GM19324 (cell line): ENCODE results near the gene TMPRSS3.

Source experiments
- ATAC-seq: cut with Tn5 transposase; IDR thresholded peaks from one replicate; pipeline ENCODE4 v1.9.1; 2021; ENCODE audit warnings: mild to moderate bottlenecking, moderate library complexity; ENCODE audit not compliant: unreplicated experiment, low FRiP score

The TMPRSS3 gene

DNA sequence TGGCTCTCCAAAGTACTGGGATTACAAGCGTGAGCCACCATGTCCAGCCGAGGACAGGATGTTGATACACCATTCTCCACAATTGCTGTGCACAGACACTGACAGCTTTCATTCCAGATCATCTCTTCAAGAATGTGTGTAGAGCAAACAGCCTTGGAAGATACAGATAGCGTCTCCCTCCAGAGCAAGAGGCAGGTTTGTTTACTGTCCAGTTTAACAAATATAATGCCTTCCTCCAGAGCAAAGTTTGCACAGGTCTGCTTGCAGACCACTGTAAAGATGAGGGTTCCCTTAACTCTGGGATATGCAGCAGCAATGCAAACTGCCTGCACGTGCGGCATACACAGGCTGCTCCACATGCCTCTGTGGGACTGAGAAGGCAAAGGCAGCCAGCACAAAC, 4.6 kb downstream of the TMPRSS3 start:
- no peak for ATAC-seq

- ATAC-seq: no peak
Observed at GRCh38 chr21:42390696-42391095, 5.2 kb downstream of the TMPRSS3 start.

GRCh38 chr21:42390193-42390592, 5.7 kb downstream of the TMPRSS3 start:
- no peak for ATAC-seq

DNA sequence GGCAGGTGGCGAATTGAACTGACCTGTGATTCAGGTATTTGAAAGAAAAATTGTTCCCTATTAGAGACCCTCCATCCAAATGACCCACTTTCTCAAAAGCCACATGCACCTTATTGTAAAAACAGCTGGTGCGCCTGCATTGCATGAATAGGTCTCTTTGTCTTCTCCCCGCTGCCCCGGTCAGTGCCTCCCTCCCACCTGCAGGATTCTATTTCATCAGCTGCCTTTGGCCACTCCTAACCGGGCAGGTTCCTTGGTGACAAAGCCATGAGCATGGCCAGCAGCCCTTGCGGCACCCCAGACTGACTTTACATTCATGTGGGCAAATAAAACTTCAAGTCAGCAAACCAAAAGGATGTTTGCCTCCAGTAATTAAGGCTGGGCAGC, 6.4 kb downstream of the TMPRSS3 start:
- ATAC-seq: no peak

DNA sequence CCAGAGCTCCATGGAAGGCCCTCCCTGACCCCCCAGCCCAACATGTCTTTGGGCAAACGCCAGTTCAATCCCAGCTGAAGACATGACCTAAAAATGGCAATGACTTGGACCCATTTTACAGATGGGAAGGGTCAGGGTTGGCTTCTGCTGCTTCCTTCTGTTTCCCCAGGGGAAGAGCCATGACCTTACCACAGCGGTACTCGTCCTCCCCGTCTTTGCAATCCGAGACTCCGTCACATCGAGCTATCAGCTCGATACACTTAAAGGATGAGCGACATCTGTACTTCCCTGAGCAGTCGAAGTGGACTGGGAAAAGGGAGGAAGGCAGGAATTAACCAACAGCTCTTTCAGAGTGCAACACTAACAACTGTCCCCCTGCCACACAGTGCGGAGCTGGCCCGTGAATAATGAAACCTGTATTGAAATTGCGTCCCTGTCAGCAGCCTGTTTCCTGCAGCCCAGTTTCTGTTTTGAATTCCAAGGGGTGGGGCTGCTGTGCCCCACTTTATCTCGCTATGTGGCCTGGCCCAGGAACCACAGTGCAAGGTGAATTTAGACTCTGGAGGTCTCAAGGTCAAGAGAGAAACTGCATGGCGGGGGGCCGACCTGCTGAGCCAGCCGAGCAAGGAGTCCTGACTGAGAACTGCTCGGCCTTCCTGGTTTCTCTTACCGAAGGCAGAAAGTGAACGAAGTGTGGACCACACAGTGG, 7.0 kb downstream of the TMPRSS3 start:
- ATAC-seq: no peak

- no peak for ATAC-seq
Observed at GRCh38 chr21:42387843-42388340, 8.0 kb downstream of the TMPRSS3 start.

DNA sequence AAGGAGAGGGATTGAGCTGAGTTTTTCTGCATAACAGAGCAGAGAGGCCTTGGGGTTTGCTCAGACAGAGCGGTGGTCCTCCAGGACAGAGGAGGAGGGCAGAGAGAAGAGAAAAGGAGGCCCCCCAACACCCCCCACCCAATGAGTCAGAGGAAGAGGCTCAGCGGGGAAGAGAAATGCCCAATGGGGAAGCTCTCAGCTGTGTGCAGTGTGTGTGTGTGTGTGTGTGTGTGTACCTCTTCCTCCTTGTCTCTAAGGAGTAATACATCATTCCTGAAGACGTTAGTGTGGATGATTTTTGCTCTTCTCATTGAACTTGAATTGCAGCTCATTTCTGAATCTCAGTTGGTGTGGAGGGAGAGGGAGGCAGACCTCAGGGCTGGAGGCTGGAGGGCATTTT, 8.7 kb downstream of the TMPRSS3 start:
- no peak for ATAC-seq

- no peak for ATAC-seq
Observed at GRCh38 chr21:42386034-42386591, 9.7 kb downstream of the TMPRSS3 start.

- ATAC-seq: no peak
Observed at GRCh38 chr21:42385619-42386018, 10.2 kb downstream of the TMPRSS3 start.

GRCh38 chr21:42384989-42385388, 10.9 kb downstream of the TMPRSS3 start:
- ATAC-seq: no peak

DNA sequence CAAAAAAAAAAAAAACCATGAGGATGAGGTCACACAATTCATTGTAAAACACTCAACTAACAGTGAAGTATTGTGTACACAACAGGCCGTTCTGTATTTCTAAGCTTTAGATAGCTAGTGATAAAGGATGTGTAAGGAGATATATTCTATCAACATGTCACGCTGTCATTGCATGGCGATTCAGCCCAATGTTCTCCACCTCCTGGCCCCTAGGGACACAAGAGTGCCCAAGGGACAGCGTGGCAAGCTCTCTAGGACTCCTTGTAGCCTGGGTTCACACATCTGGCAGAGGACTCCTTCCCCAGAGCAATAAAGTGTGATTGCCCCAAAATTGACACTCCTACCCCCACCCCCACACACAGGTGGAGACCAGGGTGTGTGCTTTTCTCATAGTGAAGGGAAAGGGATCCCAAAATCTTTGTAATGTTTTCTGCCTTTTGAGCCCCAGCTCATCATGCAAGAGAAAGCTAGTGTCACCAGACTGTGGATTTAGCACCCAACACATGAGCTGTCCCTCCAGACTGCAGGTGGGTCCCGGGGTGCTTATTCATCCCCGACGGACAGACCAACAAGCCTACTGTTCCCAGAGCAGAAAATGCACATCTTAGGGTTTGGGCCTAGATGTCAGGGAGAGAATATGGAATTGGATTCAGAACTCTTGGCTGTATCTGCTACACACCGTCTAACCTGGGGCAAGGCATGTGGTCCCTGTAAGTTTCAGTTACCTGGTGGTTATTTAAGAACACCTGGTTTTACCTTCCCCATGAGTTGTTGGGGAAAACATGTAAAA, 11.5 kb downstream of the TMPRSS3 start:
- no peak for ATAC-seq

GRCh38 chr21:42383331-42383730, 12.5 kb downstream of the TMPRSS3 start:
- no peak for ATAC-seq

- ATAC-seq: no peak
Observed at GRCh38 chr21:42382915-42383314, 12.9 kb downstream of the TMPRSS3 start.

- no peak for ATAC-seq
Observed at GRCh38 chr21:42381347-42381984, 14.4 kb downstream of the TMPRSS3 start.

- ATAC-seq: no peak
Observed at GRCh38 chr21:42379426-42380215, 16.2 kb downstream of the TMPRSS3 start.

DNA sequence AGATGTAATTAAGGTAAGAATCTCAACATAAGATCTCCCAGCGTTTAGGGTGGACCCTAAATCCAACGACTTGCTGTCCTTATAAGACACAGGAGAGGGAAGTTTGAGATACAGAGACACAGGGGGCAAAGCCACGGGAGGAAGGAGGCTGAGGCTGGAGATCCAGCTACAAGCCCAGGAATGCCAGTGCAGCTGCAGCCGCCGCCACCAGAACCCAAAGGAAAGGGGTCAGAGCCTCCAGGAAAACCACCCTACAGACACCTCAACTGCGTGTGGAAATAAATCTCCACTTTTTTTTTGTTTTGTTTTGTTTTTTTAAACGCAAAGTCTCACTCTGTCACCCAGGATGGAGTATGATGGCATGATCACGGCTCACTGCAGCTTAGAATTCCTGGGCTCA, 17.4 kb downstream of the TMPRSS3 start:
- ATAC-seq: no peak

GRCh38 chr21:42377951-42378340, 17.9 kb downstream of the TMPRSS3 start:
- no peak for ATAC-seq

DNA sequence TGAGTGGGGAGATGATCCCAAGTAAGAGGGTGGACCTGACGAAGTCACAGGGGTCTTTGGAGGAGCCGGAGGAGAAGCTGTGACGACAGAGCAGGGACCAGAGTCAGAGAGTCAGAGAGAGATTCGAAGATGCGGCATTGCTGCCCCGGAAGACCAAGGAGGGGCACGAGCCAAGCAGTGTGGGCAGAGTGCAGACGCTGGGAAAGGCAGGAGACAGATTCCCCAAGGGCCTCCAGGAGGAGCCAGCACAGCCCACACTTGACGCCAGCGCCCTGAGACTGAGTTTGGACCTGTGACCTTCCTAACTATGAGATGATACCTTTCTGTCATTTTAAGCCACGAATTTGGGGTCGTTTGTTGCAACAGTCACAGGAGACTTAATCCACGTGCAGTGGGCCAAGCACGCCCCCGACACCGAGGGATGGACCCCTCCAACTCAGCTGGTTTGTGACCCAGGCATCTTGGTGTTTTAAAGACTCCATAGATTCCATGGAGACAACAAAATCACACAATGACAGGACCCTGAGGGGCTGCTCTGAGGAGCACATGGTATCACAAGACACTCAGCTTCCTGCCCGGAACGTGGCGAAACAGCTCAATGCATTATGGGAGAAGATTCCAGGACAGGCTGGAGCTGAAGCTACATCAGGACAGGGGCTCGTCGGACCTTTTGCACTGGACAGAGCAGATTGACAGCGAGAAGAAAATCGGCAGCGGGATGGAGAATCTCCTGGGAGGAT, 18.5 kb downstream of the TMPRSS3 start:
- ATAC-seq: no peak

DNA sequence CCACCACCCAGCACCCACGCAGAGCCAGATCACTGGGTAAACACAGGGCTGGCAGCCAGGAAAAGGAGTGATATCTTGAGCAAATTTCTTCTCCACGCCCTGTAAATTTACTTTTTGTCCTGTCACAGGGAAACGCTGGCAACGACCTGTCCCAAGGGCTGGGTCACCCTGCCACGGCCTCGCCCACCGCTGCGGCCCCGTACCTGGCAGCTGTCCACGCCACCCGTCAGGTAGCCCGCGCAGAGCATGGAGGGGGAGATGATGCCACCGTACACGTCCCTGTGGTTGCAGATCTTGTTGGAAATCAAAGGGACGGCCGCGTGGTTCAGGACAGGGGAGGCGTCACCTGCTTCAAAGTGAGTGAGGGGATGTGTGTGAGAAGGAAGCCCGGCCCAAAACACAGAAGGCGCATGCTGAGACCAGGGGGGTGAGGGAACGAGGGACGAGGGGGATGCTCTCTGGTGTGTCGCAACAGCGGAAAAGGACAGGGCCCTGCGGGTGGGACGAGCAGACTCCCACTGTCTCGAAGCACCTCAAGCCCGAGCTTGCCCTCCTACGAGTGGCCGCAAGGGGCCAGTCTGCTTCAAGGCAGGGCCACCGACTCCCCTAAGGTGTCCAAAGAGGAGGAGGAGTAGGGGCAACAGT, 19.4 kb downstream of the TMPRSS3 start:
- ATAC-seq: no peak
